HG03103 (cell line): ENCODE results near the gene TMCO2.

ENCODE experiments used
- ATAC-seq: cut with Tn5 transposase; IDR thresholded peaks from one replicate; pipeline ENCODE4 v1.9.1; 2021; ENCODE audit warnings: low read depth; ENCODE audit not compliant: unreplicated experiment

TMCO2 gene

DNA sequence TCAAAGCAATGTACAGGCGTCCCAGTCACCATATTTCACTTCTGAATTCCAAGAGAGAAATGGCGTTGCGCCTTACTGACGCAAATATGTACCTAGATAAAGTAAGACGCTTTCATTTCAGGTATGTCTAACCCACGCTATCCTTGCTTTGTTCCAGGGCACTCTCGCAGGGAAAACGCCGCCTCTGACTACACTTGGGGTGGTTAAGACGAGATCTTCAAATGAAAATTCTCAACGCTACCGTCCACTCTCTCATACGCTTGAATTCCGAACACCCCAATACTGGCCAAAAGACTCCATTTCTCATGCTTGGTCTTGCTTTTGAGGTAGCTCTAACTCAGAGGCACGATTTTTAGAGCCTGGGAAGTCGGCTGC lies 9.6 kb downstream of the TMCO2 start:
- ATAC-seq: no peak

DNA sequence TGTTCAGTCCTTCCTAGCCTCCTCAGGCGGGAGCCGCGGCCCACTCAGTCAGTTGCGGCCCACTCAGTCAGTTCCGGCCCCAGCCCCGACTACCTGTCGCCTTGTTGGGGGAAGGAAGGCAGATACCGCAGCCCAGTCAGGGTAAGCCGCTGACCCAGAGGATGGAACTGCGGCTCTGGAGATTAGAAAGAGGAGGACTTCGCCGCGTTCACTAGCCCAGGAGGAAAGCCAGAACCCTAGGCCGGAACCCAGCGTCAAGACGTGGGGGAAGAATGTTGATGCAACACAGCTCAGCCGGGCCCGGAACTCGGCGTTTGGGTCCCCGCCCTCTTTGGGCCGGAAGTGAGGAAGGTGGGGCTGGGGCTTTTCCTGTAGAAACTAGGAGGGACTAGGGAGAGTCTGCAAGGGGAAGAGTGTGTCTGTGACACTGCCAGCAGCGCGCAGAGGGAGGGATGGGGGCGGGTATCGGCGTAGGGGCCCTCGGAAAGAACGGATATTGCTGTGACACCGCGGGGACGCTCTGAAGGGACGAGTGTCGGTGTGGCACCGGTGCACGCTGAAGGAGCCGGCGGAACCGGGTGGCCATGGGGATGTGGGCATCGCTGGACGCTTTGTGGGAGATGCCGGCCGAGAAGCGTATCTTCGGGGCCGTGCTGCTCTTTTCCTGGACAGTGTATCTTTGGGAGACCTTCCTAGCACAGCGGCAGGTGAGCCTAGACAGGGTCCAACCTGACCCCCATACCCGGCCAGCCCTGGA lies 10.1 kb downstream of the TMCO2 start, which contains the start of gene ZMPSTE24:
TSS of gene ZMPSTE24 (plus strand) at position 549 of the 757 bp plus-strand sequence. CDS start at position 585, 36 bp downstream.
- peak; percentile 93 for ATAC-seq

DNA sequence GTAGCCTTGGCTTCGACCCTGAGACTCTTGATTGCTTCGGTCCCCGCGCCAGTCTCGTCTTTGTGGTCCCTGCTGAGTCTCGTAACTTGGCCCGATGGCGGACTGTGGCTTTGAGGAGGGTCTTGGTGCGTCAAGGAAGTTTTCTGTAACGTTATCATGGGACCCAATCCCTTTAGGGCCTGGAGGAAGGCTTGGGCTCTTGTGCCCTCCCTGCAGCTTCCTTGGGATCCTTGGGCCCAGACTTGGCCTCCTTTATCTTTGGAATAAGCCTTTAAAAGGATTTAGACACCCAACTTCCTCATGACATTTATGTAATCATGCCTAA lies 10.7 kb downstream of the TMCO2 start:
- ATAC-seq: no peak

DNA sequence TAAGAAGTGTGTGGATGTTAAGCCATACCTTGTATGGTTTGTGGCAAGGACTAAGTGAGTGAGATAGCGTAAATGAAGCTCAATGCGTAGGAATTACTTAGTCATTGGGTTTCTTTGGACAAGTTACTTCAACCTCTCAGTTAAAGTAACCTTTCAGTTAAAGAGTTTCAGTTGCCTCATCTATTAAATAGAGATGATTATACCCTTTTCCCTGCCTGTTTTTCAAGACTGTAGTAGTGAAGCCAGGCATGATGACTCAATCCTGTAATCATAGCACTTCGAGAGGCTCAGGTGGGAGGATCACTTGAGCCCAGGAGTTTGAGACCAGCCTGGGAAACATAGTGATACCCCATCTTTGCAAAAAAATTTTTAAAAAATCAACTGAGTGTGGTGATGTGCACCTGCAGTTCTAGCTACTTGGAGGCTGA lies 16.6 kb downstream of the TMCO2 start:
- ATAC-seq: no peak

DNA sequence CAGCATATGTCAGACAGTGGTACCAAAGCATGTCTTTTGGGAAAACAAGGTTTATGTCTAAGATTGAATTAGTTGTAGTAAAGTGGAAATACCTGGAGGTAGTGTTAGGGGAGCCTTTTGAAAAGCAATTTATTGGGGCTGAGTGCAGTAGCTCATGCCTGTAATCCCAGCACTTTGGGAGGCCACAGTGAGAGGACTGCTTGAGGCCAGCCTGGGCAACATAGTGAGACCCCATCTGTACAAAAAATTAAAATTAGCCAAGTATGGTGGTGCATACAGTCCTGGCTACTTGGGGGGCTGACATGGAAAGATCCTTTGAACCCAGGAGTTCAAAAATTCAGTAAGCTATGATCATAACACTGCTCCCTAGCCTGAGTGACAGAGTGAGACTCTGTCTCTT lies 17.6 kb downstream of the TMCO2 start:
- no peak for ATAC-seq

DNA sequence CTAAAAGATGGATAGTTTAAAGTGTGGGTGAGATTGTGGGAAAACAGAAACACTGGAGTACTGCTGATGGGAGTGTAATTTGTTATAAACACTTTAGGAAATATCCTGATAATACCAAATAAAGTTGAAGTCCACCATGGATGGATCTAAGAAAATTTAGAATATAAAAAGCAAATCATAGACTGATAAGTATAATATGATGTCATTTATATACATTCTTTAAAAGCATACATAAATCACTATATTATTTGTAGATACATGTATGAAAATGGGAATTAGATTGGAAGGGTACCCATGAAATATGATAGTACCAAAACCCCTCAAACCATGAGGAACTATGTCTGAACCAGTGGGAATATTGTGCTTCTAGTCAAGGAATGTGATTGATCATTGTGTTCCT lies 18.2 kb downstream of the TMCO2 start:
- ATAC-seq: no peak

DNA sequence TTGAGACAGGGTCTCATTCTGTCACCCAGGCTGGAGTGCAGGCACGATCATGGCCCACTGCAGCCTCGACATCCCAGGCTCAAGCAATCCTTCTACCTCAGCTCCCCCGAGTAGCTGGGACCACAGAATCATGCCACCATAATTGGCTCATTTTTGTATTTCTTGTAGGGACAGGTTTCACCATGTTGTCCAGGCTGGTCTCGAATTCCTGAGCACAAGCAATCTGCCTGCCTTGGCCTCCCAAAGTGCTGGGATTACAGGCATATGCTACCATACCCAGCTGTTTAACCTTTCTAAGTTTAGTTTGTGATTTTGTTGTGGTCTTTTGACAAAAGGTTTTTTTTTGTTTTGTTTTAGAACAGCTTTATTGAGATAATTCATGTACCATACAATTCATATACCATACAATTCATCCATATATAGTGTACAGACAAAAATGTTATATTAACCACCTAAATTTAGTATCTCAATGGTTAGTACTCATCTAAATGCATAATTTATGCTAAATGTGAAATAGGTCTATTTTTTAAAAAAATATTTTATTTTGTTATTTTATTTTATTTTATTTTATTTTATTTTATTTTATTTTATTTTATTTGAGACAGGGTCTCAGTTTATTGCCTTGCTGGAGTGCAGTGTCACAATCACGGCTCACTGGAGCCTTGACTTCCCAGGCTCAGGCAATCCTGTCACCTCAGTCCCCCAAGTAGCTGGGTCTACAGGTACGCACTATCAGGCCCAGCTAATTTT lies 19.2 kb downstream of the TMCO2 start:
- ATAC-seq: no peak

DNA sequence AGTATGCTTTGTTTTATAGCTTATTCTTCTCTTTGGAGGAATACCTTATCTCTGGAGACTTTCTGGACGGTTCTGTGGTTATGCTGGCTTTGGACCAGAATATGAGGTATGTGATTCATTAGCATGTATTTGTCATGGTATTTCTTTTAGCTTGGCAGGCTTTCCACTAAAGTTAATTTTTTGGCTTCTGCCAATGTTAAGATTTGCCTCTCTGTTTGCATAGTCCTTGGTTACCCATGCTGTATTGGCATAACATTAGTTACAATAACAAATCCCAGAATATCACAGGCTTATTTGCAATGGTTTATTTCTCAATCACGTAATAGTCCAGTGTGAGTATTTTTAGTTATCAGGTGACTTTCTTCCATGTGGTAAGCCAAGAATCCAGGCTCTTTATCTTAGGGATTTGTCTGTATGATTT lies 20.0 kb downstream of the TMCO2 start:
- no peak for ATAC-seq

DNA sequence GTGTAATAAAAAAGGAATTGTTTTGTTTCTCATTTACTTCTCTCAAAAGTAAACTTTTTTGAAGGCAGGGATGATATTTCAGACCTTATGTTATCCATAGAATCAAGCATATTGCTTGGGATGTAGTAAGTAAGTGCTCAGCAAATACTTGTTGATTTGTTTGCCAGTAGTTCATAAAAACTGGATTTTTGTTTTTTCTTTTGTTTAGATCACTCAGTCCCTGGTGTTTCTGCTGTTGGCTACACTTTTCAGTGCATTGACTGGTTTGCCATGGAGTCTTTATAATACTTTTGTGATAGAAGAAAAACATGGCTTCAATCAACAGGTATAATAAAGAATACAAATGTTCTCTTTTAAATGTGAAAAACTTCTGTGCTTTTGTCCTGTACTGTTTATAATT lies 20.5 kb downstream of the TMCO2 start:
- no peak for ATAC-seq

DNA sequence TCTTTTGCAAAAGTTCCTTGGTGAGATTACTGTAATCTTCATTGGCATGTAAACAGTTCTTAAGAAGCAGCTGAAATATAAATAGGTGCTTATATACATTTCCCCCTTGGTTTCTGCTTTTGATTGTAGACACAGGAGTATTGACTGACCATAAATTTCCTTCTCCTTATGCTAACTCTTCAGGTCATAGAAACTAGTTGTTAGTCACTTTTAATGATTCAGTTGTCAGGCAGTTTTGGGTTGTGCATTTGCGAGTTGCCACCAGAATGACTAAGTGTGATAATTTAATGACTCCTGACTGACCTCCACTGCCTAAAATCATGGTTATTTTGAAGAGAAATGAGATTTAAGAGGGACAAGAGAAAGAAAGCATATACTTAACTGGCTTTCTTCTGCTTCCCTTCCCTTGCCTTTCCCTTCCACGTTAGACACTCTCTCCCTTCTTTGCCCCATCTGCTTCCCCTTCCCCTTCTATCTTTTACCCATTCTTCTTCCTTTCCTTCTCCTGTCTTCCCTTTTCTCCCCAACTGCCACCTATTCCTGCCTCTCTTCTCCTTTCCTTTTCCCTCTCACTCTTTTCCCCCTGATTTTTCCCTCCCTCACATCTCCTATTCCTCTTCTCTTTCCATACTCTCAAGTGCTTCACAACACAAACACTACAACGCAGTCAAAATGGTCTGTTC lies 22.6 kb downstream of the TMCO2 start:
- ATAC-seq: no peak

DNA sequence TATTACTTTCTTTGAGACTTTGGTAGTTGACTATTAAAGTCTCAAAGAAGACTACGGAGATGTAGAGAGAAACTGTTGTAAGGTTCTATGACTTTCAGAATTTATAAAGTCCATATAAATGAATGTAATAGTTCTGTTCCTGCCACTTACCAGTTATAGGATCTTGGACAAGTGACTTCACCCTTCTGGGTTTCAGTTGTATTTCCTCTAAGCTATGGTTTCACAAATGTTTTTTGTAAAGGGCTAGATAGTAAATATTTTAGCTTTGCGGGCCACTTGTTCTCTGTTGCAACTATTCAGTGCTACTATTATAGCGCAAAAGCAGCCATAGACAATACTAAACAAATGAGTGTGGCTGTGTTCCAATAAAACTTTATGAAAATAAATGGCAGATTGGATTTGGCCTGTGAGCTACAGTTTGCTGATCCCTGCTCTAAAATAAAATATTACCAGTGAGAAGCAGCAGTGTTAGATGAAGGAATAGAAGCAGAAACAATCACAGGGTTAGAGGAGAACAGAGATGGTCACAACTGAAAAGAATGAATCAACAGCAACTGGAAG lies 25.0 kb downstream of the TMCO2 start:
- no peak for ATAC-seq

DNA sequence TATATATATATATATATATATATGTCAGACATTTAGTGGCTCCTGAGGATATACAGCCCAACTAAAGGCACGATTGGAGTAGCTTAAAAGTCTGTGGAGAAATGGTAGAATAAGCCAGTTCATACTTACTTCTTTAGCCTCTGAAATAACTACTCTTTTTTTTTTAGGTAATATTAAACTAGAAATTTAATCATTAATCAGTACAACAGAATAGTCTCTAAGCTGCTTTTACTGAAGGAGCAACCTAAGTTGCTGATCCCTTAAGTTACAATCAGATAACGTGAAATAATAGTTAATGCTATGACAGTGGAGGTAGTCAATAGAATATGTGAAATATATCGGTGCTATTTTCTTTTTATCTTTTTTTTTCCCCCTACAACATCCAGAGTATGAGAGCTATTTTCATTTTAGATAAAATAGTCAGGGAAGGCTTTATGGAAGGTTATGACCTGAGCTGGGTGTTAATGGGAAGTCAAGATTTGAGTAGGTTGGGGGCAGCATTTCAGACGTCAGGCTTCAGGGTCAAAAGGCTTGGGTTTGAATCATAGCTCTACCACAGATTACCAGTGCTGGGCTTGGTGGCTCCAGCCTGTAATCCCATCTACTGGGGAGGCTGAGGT lies 25.9 kb downstream of the TMCO2 start:
- ATAC-seq: no peak

DNA sequence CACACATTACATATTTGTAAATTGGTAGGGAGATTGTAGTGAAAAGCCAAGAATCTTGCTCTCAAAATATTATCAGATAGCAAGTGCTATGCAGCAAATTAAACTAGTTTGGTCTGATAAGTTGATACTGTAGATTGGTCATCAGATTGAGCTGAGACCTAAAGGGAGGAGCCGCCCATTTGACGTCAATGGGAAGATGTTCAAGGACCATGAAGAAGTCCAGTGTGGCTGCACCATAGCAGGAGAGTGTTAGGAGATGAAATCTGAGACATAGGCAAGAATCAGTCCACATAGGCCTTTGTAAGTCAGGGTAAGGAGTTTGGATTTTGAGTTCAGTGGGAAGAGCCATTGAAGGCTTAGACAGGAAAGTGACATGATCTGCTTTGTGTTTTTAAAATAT lies 26.6 kb downstream of the TMCO2 start:
- no peak for ATAC-seq

DNA sequence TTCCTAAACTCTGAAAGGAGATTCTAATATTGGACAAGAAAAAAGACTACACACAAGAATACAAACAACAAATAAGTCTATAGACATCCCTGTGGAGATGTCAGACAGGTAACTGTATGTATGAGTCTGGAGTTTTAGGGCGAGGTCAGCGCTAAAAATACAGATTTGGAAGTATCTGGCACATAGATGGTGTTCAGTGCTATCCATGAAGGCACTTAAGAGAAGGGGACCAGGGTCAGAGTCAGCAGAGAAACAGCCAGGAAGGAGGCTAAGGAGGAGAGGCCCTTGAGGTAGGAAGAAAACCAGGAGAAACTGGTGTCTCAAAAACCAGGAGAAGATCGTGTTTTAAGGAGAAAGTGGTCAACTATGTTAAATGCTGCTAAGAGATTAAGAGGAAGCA lies 28.4 kb downstream of the TMCO2 start:
- no peak for ATAC-seq

DNA sequence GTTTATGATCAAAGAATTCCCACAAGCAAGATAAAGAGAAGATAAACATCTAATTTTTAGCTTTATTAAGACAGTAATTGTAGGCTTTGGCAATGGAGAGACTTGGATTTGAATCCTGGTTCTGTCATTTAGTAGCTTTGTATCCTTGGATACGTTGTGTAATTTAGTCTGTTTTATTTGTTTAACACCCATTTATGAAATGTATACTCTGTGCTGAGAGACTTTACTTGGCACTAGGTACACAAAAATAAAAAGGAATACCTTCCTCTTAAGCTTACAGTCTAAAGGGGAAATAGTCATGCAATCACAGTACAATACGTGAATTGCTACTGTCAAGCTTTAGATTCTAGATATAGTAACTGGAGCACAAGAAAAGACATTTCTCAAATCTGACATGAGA lies 34.1 kb downstream of the TMCO2 start:
- ATAC-seq: no peak

DNA sequence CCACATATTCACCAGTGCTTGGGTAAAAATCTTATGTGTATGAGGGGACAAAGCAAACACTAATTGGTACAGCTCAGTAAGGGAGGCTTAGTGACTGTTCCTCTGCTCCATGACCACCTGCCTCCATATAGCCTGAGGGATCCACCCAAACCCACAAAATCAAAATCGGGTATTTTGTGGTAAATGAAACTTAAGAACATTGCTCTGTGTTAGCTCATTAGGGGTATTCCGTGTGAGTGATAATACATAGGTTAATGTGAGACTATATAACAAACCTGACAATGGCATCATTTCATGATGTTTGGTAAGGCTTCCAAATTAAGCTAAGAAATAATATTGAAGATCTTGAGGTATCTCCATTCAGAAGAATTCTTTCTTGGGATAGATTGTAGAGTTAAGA lies 43.6 kb downstream of the TMCO2 start:
- ATAC-seq: no peak

DNA sequence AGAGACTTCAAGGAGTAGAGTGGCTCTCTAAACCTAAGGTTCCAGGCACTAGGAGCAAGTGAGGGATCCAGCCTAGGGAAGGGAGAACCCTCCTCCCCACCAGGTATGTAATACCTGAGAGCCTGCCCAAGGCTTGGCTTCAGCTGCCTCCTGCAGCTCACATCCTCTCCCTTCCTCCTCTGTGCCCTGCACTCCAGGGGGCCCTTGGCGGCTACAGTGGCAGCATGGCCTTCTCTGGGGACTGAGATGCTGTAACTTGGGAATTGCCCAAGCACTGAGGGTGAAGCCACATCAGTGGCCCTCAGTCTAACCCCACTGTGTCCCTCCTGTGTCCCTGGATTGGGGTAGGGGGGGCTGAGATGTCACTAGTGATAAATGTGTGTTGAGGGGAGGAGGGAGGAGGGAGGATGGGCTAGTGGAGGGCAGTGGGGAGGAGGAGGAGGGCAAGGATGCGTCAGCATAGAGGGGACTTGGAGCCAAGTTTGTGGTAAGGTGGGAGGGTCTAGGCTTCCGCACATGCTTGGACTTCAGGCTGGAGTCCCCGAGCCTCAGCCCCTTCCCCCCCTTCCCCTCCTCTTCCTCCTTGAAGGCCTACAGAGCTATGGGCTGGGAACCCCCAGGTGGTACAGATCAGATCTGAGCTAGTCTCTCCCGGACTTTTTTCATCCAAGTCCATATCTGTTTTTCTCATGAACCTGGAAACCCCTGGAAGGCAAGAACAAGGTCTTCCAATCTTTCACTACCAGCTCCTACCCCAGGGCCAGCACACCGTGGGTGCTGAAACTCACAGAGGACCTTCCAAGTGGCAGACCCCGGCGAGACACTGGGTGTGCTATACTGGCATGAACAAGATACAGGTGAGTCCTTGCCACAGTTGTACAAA lies 51.9 kb downstream of the TMCO2 start:
- no peak for ATAC-seq

DNA sequence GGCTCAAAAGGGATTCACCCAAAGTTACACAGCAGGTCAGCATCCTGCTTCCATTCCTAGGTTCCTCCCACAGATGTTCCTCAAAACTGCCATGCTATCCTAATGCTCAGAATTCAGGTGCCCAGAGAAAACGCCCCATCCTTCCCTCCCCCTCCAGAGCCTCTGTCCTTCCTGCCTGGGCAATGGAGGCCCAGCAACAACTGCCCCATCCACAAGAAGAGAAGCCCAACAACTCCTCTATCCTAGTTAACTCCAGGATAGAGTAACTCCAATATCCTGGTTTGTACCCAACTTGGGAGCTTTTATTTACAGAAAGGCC lies 52.5 kb downstream of the TMCO2 start:
- ATAC-seq: no peak

DNA sequence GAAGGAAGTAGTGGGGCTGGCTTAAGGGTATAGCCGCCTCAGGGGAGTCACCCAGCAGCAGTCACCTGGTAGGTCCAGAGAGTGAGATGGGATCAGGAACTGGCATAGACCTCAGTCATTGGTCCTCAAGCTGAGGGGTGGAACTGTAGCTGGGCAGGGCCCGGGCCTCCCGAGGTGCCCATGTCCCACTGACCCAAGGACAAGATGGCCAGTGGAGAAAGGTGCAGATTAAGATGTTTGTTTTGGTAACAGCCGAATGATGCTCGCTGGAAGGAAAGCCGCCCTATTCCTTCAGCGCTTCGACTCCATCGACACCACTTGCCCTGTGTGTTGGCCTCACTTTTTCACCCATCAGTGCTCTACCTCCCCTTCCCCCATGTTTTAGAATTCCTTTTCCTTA lies 52.9 kb downstream of the TMCO2 start:
- no peak for ATAC-seq

DNA sequence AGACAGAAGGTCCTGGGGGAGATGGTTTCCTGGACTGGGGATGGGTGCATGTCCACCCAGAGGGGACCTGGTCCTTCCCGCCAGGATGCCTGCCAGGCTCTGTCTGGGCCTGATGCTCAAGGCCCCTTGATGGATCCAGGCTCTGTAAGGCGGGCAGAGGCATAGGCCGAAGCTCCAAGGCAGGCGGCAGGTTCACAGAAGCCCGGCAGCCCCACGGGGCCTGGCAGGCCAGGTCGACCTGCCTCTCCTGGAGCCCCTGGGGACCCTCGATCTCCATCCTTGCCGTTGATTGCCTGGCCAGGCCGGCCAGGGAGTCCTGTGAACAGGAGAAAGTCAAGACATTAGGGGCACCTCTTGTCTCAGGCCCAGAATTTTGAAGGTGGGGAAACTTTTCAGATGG lies 53.3 kb downstream of the TMCO2 start:
- ATAC-seq: no peak
